Breast epithelium (tissue), 3 donors: ENCODE measurements around the gene CLN6.

Source experiments
- CTCF ChIP-seq, 3 donors: fragments of 450-650 bp; IDR thresholded peaks; one replicate each; pipeline ENCODE4 v1.5.1; 2016 to 2017; ENCODE audit warnings: antibody characterized with exemption in 3 of 3, mild to moderate bottlenecking in 3 of 3, moderate library complexity in 3 of 3
- POLR2A ChIP-seq: fragments of 450-650 bp; IDR thresholded peaks from one replicate; pipeline ENCODE4 v1.6.1; 2016; ENCODE audit warnings: antibody characterized with exemption, mild to moderate bottlenecking, moderate library complexity
- POLR2AphosphoS5 ChIP-seq, 3 donors: sonication (generic); formaldehyde crosslinking; IDR thresholded peaks; one replicate each; pipeline ENCODE4 v1.6.1; 2017; ENCODE audit warnings: antibody characterized with exemption in 3 of 3

DNA sequence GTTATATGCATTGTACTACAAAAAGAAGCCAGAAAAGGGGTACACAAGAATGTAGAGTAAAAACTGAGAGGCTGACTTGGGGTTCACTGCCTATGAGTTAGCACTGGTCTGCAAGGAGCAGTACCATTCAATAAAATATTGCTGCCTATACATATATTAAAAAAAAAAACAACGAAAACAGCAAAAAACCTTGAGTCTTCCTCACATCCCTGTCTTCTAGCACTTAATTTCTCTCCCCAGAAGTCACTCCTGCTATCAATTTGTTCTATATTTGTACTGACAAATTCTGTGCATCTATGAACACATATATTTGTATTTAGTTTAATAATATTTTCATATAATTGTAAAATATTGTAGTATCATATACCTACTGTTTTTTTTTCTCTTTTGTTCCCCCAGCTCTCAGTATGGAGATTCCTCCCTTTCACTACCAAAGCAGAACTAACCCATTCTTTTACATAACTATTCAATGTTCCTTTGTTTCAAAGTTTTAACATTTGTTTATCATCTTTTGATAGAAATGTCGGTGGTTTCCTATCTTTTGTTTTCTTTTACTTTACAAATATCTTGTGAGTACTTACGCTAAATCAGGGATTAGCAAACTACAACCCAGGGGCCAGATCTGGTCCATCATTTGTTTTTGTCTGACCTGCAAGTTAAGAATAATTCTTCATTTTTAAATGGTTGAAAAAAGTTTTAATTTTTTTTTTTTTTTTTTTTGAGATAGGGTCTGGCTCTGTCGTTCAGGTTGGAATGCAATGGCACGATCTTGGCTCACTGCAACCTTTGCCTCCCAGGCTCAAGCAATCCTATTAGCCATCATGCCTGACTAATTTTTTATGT is 33.2 kb upstream of the CLN6 start:
- no peak for TF ChIP-seq CTCF (IDR thresholded peaks at IDR 0.05)
- no peak for TF ChIP-seq POLR2A
- TF ChIP-seq POLR2AphosphoS5 (IDR thresholded peaks at IDR 0.05): no peak
